Heart left ventricle (tissue), 13 donors: ENCODE data around the gene STARD7.

Experiments
- POLR2A ChIP-seq, 2 donors: fragments of 450-650 bp; IDR thresholded peaks; one replicate each; pipeline ENCODE4 v1.6.1; 2017; ENCODE audit warnings: antibody characterized with exemption in 2 of 2, mild to moderate bottlenecking in 2 of 2, moderate library complexity in 2 of 2
- TF ChIP-seq, protein P1 (sequence below), 12 donors: fragments of 200-600 bp; sonication (generic) in 4 of 12; IDR thresholded peaks; one replicate each; pipeline versions ENCODE4 v1.5.0 to v1.8.0; 2018 to 2022; ENCODE audit warnings: antibody characterized with exemption in 12 of 12, mild to moderate bottlenecking in 5 of 12
- donor health status: ischemic (EF 13 %, LVEDD 7.1; RV severe dilation, severe dysfunction).
- donor health status: DM: no; HTN: yes; CAD: no.
- donor health status: DM: no; HTN: no; CAD: no.
- donor health status: ischemic (EF 25% LVEDD 6.9; RV normal size, moderate dysfunction).
- donor health status: ischemic (EF 25% LVEDD 5.7; RV mildly dilated, moderate dysfunction).
- donor health status: ischemic (EF 35%, LVEDD 5.7; RV mildly dilated, moderate dysfunction).
- donor health status: nonischemic (EF 11% LVEDD 7.7; RV severe dilation, severe dysfunction).
- donor health status: DM: yes; HTN: yes; CAD: no.
- donor health status: PGD.
- donor health status: ischemic (EF 29% LVEDD 5.4; RV normal size, mild dysfunction).
- donor health status: nonischemic (EF 23%, LVEDD 6.1; RV moderate dilation, normal function).

DNA sequence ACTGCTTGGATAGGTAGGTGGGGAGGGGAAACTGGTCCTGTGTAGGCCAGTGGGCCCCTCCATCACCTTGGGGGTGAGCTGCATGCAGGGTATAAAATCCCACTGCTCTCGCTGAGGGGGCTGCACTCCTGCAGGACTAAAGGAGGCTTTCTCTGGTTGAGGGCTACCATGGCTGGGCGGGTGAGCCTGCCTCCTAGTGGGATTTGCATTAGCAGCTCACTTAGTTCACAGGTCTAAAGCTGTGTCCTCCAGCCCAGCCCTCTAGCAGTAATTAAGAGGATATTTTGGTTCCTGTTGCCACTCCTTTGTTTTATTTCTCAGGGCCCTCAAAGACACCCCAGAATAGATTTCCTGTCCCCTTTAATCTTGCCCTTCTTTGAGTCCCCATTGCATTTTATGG is 32.6 kb upstream of the STARD7 start:
- TF ChIP-seq, protein P1, sequence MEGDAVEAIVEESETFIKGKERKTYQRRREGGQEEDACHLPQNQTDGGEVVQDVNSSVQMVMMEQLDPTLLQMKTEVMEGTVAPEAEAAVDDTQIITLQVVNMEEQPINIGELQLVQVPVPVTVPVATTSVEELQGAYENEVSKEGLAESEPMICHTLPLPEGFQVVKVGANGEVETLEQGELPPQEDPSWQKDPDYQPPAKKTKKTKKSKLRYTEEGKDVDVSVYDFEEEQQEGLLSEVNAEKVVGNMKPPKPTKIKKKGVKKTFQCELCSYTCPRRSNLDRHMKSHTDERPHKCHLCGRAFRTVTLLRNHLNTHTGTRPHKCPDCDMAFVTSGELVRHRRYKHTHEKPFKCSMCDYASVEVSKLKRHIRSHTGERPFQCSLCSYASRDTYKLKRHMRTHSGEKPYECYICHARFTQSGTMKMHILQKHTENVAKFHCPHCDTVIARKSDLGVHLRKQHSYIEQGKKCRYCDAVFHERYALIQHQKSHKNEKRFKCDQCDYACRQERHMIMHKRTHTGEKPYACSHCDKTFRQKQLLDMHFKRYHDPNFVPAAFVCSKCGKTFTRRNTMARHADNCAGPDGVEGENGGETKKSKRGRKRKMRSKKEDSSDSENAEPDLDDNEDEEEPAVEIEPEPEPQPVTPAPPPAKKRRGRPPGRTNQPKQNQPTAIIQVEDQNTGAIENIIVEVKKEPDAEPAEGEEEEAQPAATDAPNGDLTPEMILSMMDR (IDR thresholded peaks at IDR 0.05), result no peak
- no peak for TF ChIP-seq POLR2A (IDR thresholded peaks at IDR 0.05)
